Measurements from ENCODE around the gene SPATA17.

DNA sequence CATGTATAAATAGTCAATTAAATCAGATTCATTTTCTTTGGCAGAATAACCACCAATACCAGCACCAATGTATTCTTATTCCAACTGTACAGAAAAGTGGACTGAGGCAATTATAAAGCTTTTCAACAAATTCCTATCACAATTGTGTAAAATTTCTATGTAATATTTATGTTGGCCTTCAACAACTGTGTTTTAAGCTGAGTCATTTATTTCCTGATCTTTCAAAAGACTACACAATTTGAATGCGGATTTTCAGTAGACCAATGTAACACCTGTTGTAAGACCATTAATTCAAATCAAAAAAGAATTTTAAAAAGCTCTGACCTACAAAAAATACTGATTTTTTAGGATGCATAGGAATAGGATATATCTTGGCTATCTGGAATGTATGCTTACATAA is 25.8 kb upstream of the SPATA17 start:
- no peak for TF ChIP-seq CTCF (IDR thresholded peaks at IDR 0.05)
- TF ChIP-seq POLR2A (IDR thresholded peaks at IDR 0.05; ENCODE audit: low read depth), result no peak
- TF ChIP-seq EP300 (IDR thresholded peaks at IDR 0.05), result no peak
- no peak for TF ChIP-seq POLR2AphosphoS5 (IDR thresholded peaks at IDR 0.05)
